Astrocyte (in vitro differentiated cells and primary cell): ENCODE results near the gene FKRP.

Experiments used
- CTCF ChIP-seq: IDR thresholded peaks from 2 replicates; pipeline ENCODE4 v1.5.1; 2011; ENCODE audit warnings: low read depth, mild to moderate bottlenecking, inconsistent platforms, low read length, moderate library complexity; ENCODE audit not compliant: insufficient read depth
- EZH2 ChIP-seq: IDR thresholded peaks from 2 replicates; pipeline ENCODE4 v1.6.1; 2012; ENCODE audit warnings: mild to moderate bottlenecking, low read length, inconsistent platforms; ENCODE audit not compliant: insufficient read depth

GRCh38 chr19:46726551-46726950, 19.3 kb upstream of the FKRP start:
- no peak for TF ChIP-seq CTCF
- TF ChIP-seq EZH2, result no peak
